ENCODE data around the gene FXYD6. TPM values are rescaled to one million over a fixed set of nuclear protein-coding genes. Genes with fewer than 3 reads are reported as not detected.
A peak's percentile ranks its signal among the peaks of the same experiment; 100 is the strongest.

FXYD6 gene
- total and polyA plus RNA-seq, 2 of the 8 experiments (the other 6 are each of a cell fraction or from before 2014, with no cell fraction given), result 44.6 to 117 TPM

- TF ChIP-seq BACH1 (IDR thresholded peaks at IDR 0.05; ENCODE audit: low read length), result peak; percentile 54; the same call in 1 of the 2 replicates
- no peak for TF ChIP-seq TCF12 (IDR thresholded peaks at IDR 0.05; ENCODE audit: low read depth, low read length)
- peak; percentile 82 for TF ChIP-seq CREB1 (IDR thresholded peaks at IDR 0.05)
Observed at GRCh38 chr11:117907276-117908108, 31.0 kb upstream of the FXYD6 start (continued).
